Hematopoietic multipotent progenitor cell treated with erythropoietin and hydrocortisone succinate and interleukin-3 and kit ligand, for 6 days (in vitro differentiated cells): ENCODE results near the gene CDC42BPA.
"Not testable (repeated sequence)": the region's sequence is repeated elsewhere in the genome, so short reads cannot be mapped to it uniquely, and the experiment has no call there.

Experiments
- DNase-seq: peaks from one replicate; pipeline ENCODE4 v3.0.0-alpha.2; 2015

The CDC42BPA gene

GRCh38 chr1:227253065-227253464 is 65.2 kb downstream of the CDC42BPA start:
- no peak for DNase-seq

- DNase-seq, result no peak
These were observed 72.5 kb downstream of the CDC42BPA start for GRCh38 chr1:227245613-227246320.

- DNase-seq, result no peak
These were observed 73.8 kb downstream of the CDC42BPA start for GRCh38 chr1:227244339-227245118.

GRCh38 chr1:227242811-227243682 is 75.2 kb downstream of the CDC42BPA start:
- no peak for DNase-seq

- DNase-seq, result no peak
These were observed 77.3 kb downstream of the CDC42BPA start for GRCh38 chr1:227240983-227241382.

- peak; percentile 89 for DNase-seq
These were observed 83.3 kb downstream of the CDC42BPA start for GRCh38 chr1:227234998-227235405.

- DNase-seq, result not testable (repeated sequence)
These were observed 87.2 kb downstream of the CDC42BPA start for GRCh38 chr1:227231128-227231527.

GRCh38 chr1:227228201-227228600 is 90.1 kb downstream of the CDC42BPA start:
- no peak for DNase-seq

- DNase-seq, result no peak
These were observed 90.5 kb downstream of the CDC42BPA start for GRCh38 chr1:227227761-227228160.

GRCh38 chr1:227225715-227226346 is 92.5 kb downstream of the CDC42BPA start:
- DNase-seq, result peak; percentile 64

- peak; percentile 46 for DNase-seq
These were observed 95.0 kb downstream of the CDC42BPA start for GRCh38 chr1:227223171-227223806.

GRCh38 chr1:227219715-227220292 is 98.5 kb downstream of the CDC42BPA start:
- peak; percentile 40 for DNase-seq

GRCh38 chr1:227218870-227219573 is 99.3 kb downstream of the CDC42BPA start:
- peak; percentile 24 for DNase-seq

- no peak for DNase-seq
These were observed 102.3 kb downstream of the CDC42BPA start for GRCh38 chr1:227215863-227216510.

GRCh38 chr1:227214207-227214606 is 104.1 kb downstream of the CDC42BPA start:
- DNase-seq, result no peak

- DNase-seq, result no peak
These were observed 104.9 kb downstream of the CDC42BPA start for GRCh38 chr1:227213426-227213825.

GRCh38 chr1:227212164-227212563 is 106.1 kb downstream of the CDC42BPA start:
- DNase-seq, result no peak

- no peak for DNase-seq
These were observed 107.7 kb downstream of the CDC42BPA start for GRCh38 chr1:227210604-227211003.

GRCh38 chr1:227197064-227197463 is 121.2 kb downstream of the CDC42BPA start:
- no peak for DNase-seq

GRCh38 chr1:227192163-227192562 is 126.1 kb downstream of the CDC42BPA start:
- peak; percentile 88 for DNase-seq

- no peak for DNase-seq
These were observed 126.7 kb downstream of the CDC42BPA start for GRCh38 chr1:227191607-227192006.
